Embryonic facial prominence (tissue), 1 donor: Measurements from ENCODE around the gene TPCN1.

ENCODE experiments used
- DNase-seq: peaks from one replicate; pipeline ENCODE4 v3.0.0-alpha.2; 2016; ENCODE audit errors: extremely low spot score

The TPCN1 gene

GRCh38 chr12:113339540-113339939, 118.3 kb downstream of the TPCN1 start:
- DNase-seq = no peak

- no peak for DNase-seq
Observed at GRCh38 chr12:113340061-113340460, 118.8 kb downstream of the TPCN1 start.

GRCh38 chr12:113341535-113341934, 120.3 kb downstream of the TPCN1 start:
- DNase-seq = no peak

GRCh38 chr12:113345318-113345717, 124.1 kb downstream of the TPCN1 start:
- no peak for DNase-seq

GRCh38 chr12:113346353-113346752, 125.1 kb downstream of the TPCN1 start:
- no peak for DNase-seq

- no peak for DNase-seq
Observed at GRCh38 chr12:113347107-113347506, 125.8 kb downstream of the TPCN1 start.

- no peak for DNase-seq
Observed at GRCh38 chr12:113347892-113348291, 126.6 kb downstream of the TPCN1 start.
